Prostate gland (tissue), 2 donors: Measurements from ENCODE around the gene ADH4.
"Not testable (repeated sequence)": the region's sequence is repeated elsewhere in the genome, so short reads cannot be mapped to it uniquely, and the experiment has no call there.

Experiments used
- POLR2AphosphoS5 ChIP-seq: sonication (generic); formaldehyde crosslinking; IDR thresholded peaks from one replicate; pipeline ENCODE4 v1.6.1; 2017; ENCODE audit warnings: antibody characterized with exemption
- TF ChIP-seq, protein P1 (sequence below), 4 experiments: fragments of 200-600 bp in 2 of 4; fragments of 450-650 bp in 2 of 4; sonication (generic) in 2 of 4; IDR thresholded peaks; 1 replicate in 3 of 4; 2 replicates in 1 of 4; pipeline ENCODE4 v1.5.1; 2016 to 2019; ENCODE audit warnings: antibody characterized with exemption in 4 of 4, mild to moderate bottlenecking in 2 of 4, moderate library complexity in 2 of 4

- TF ChIP-seq, protein P1, sequence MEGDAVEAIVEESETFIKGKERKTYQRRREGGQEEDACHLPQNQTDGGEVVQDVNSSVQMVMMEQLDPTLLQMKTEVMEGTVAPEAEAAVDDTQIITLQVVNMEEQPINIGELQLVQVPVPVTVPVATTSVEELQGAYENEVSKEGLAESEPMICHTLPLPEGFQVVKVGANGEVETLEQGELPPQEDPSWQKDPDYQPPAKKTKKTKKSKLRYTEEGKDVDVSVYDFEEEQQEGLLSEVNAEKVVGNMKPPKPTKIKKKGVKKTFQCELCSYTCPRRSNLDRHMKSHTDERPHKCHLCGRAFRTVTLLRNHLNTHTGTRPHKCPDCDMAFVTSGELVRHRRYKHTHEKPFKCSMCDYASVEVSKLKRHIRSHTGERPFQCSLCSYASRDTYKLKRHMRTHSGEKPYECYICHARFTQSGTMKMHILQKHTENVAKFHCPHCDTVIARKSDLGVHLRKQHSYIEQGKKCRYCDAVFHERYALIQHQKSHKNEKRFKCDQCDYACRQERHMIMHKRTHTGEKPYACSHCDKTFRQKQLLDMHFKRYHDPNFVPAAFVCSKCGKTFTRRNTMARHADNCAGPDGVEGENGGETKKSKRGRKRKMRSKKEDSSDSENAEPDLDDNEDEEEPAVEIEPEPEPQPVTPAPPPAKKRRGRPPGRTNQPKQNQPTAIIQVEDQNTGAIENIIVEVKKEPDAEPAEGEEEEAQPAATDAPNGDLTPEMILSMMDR (IDR thresholded peaks at IDR 0.05), result not testable (repeated sequence)
- TF ChIP-seq POLR2AphosphoS5, result not testable (repeated sequence)
Observed at GRCh38 chr4:99117122-99117841, 26.8 kb downstream of the ADH4 start.
